ENCODE results near the gene DDX59.

- TF ChIP-seq CTCF (conservative IDR thresholded peaks at IDR 0.05) (no peak), EZH2 (IDR thresholded peaks at IDR 0.05; ENCODE audit: low read depth) (no peak)
Observed at GRCh38 chr1:200708769-200709168, 39.1 kb upstream of the DDX59 start.
